HAP-1 (cell line): ENCODE data around the gene THRAP3.
"Not testable (repeated sequence)": the region's sequence is repeated elsewhere in the genome, so short reads cannot be mapped to it uniquely, and the experiment has no call there.

ENCODE experiments used
- DNase-seq, 2 experiments: peaks; one replicate each; pipeline ENCODE4 v3.0.0-alpha.2; 2016 to 2020; ENCODE audit warnings: low spot score in 2 of 2
- H3K27me3 ChIP-seq: fragments of 250-450 bp; sonication (Bioruptor Pico); 2 replicates; pipeline ENCODE4 v1.5.1; 2020; ENCODE audit warnings: low read depth, mild to moderate bottlenecking, moderate library complexity
- H3K36me3 ChIP-seq: fragments of 250-450 bp; sonication (Bioruptor Pico); replicated peaks from 2 replicates; pipeline ENCODE4 v1.5.1; 2020; ENCODE audit warnings: mild to moderate bottlenecking
- H3K4me1 ChIP-seq: fragments of 250-450 bp; sonication (Bioruptor Pico); 2 replicates; pipeline ENCODE4 v1.5.1; 2020; ENCODE audit warnings: mild to moderate bottlenecking
- H3K4me3 ChIP-seq: fragments of 250-450 bp; sonication (Bioruptor Pico); 2 replicates; pipeline ENCODE4 v1.5.1; 2020; ENCODE audit warnings: mild to moderate bottlenecking, moderate library complexity
- H3K9me3 ChIP-seq: fragments of 250-450 bp; sonication (Bioruptor Pico); 2 replicates; pipeline ENCODE4 v1.5.1; 2020; ENCODE audit warnings: mild to moderate bottlenecking, moderate library complexity
- in situ Hi-C: fragments of 300-500 bp; cut with MboI; formaldehyde crosslinking; loops from 3 replicates; pipeline ENCODE4 v1.14.3; 2020; ENCODE audit warnings: low sequenced_read_pairs, inconsistent platforms, mixed read lengths

THRAP3 gene

DNA sequence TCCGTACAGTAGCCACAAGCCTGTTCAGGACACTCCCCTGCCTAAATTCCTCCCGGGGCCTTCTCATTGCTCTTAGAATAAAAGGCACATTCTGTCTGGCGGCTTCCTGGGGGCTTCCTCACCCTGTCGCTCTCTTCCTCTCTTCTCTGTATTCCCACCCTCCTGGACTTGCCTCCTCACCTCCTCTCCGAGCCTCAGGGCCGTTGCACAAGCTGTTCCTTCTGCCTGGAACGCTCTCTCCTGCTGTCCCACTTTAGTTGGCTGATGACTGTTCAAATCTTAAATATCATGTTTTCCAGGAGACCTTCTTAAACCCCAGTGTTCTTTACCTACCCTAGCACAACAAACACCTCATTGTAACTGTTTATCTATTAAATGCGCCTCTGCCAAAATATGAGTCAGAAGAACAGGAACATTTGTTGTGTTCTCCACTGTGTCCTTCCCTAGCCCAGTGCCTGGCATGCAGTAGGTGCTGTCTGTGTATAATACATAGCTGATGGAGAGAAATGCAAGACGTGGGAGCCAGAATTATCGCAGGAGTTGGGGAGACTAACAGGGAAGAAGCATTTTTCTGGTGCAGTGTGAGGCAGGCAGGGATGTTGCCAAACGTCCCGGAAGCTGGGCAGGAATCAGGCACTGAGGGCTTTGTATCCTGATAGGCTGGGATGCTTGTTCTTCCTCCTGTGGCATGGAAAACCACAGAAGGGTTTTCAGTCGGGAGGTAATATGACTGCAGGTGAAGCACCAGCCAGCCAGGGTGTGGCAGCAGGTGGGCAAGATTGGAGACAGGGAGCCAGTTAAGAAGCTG is 24.1 kb upstream of the THRAP3 start:
- Histone ChIP-seq H3K4me1 (no peaks in the 10 kb centered on the region), H3K9me3 (no peaks in the 10 kb centered on the region), H3K27me3 (no peaks in the 10 kb centered on the region; the same call in 1 of the 2 replicates), H3K4me3 (no peak overlapping the region), H3K36me3 (no peaks in the 10 kb centered on the region)
- DNase-seq: no peak
- in situ Hi-C loops: no loop called here

DNA sequence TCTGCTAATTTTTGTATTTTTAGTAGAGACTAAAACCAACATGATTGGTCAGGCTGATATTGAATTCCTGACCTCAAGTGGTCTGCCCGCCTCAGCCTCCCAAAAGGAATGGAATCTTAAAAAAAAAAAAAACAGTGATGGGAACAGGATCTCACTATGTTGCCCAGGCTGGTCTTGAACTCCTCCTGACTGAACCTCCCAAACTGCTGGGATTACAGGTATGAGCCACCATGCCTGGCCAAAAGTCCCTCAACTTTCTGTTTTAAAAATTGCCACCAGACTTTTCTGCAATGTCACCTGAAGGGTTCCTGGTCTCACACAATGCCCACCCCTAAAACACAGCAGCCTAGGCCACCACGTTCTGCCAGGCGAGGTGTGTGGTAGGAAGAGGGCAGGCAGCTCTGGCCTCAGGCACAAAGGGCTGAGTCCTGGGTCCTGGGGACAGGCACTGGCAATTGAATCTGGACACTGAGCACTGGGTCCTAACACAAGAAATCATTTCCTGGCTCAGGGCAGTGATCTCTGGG is 21.2 kb upstream of the THRAP3 start:
- Histone ChIP-seq H3K36me3 (no peaks in the 10 kb centered on the region), H3K4me1 (no peaks in the 10 kb centered on the region), H3K4me3 (no peak overlapping the region), H3K27me3 (no peaks in the 10 kb centered on the region; the same call in 1 of the 2 replicates), H3K9me3 (no peaks in the 10 kb centered on the region)
- in situ Hi-C loops: no loop called here
- no peak for DNase-seq

DNA sequence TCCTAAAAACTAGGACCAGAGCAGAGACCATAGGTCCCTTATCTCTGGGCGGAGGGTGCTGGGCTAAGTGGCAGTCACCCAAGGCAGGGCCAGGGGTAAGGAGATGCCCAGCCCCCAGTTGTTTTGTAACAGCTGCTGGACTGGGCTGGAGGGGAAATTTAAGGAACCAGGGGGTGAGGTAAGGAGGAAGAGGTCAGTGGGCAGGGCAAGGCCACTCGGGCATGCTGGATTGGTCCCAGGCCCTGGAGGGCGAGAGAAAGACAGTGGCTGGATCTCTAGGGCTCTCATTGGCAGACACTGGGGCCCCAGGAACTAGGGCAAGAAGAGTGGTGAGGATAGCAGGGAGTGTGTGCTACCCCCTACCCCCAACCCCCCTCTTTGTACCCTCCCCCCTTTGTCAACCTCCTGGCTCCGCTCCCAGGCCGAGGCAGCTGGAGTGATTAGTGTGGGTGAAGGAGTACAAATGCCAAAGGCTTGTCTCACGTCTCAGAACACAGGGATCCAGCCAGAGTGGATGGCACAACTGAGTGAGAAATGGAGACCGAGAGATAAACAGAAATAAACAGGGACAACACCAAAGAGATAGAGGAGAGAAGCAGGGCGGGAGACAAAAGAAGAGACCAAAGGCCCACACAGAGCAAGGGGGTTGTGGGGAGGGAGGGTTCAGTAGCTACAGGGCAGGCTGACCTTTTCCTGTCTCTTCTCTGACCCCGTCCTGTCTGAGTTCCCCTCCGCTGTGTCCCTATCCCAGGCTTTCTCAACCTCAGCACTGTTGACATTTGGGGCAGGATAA is 20.5 kb upstream of the THRAP3 start:
- Histone ChIP-seq H3K4me1 (no peaks in the 10 kb centered on the region), H3K4me3 (no peak overlapping the region), H3K36me3 (no peaks in the 10 kb centered on the region), H3K9me3 (no peaks in the 10 kb centered on the region), H3K27me3 (no peaks in the 10 kb centered on the region; the same call in 1 of the 2 replicates)
- in situ Hi-C loops: no loop called here
- DNase-seq: no peak

DNA sequence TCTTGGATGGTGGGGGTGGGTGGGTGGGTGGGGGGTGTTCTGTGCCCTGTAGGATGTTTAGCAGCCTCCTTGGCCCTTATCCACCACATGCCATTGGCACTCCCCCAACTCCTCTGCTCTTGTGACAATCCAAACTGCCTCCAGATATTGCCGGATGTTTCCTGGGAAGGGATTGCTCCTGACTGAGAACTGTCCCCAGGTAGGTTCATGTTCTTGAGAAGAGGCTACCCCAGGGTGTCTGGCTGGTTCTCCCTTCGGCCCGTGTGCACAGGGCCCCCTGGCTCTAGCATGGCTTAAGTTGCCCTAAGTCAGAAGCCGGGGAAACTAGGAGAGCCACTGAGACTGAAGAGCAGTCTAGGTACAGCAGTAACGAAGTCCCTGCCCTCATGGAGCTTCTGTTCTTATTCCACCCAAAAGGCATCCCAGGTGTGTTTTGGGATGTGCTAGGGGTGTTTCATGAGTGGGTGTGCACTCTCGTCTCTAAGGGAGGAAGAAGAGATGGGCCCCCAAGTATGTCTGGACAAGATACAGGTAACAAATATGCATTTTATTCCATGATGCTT is 19.8 kb upstream of the THRAP3 start:
- H3K9me3 ChIP-seq: no peaks in the 10 kb centered on the region
- DNase-seq: no peak
- no peaks in the 10 kb centered on the region for H3K4me1 ChIP-seq
- in situ Hi-C loops: no loop called here
- H3K36me3 ChIP-seq: no peaks in the 10 kb centered on the region
- no peaks in the 10 kb centered on the region; the same call in 1 of the 2 replicates for H3K27me3 ChIP-seq
- no peak overlapping the region for H3K4me3 ChIP-seq

DNA sequence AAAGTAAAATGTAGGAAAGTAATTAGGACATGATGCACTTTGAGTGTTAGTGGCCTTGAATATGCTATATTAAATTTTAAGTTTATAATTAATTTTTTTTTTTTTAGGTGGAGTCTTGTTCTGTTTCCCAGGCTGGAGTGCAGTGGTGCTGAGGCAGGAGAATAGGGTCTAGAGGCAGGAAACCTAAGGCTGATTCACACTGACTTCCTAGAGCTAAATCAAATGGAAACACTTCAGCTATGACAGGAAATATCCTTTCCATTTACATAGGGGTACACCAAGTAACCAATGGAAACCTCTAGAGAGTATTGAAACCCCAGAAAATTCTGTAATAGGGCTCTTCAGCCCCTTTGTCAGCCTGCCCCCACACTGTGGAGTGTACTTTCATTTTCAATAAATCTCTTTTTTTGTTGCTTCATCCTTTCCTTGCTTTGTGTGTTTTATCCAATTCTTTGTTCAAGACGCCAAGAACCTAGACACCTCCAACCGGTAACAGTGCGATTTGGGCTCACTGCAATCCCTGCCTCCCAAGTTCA is 17.9 kb upstream of the THRAP3 start:
- no peaks in the 10 kb centered on the region for H3K27me3 ChIP-seq
- H3K4me1 ChIP-seq: no peaks in the 10 kb centered on the region
- H3K36me3 ChIP-seq: no peaks in the 10 kb centered on the region
- H3K9me3 ChIP-seq: no peaks in the 10 kb centered on the region
- in situ Hi-C loops: no loop called here
- no peak for DNase-seq
- no peak overlapping the region for H3K4me3 ChIP-seq

DNA sequence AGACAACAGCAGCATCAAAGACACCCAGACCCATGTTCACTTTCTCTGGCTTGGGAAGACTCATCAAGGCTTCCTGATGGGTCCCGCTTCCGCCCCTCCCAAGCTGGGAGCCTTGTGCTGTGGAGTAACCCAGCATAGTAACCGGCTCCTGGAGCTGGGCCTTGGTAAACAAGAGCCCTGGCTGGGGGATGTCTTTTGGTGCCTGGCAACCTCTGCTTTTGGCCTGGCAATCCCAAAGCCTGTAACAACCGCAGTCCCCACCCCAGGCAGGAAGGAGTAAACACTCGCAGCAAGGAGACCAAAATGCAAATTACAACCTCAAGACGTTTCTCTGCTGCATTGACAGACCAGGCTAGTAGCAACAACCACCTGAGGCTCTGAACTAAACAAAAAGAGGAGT is 16.9 kb upstream of the THRAP3 start:
- Histone ChIP-seq H3K27me3 (no peaks in the 10 kb centered on the region), H3K4me3 (no peak overlapping the region), H3K36me3 (no peaks in the 10 kb centered on the region), H3K9me3 (no peaks in the 10 kb centered on the region), H3K4me1 (no peaks in the 10 kb centered on the region)
- in situ Hi-C loops: no loop called here
- DNase-seq: no peak

DNA sequence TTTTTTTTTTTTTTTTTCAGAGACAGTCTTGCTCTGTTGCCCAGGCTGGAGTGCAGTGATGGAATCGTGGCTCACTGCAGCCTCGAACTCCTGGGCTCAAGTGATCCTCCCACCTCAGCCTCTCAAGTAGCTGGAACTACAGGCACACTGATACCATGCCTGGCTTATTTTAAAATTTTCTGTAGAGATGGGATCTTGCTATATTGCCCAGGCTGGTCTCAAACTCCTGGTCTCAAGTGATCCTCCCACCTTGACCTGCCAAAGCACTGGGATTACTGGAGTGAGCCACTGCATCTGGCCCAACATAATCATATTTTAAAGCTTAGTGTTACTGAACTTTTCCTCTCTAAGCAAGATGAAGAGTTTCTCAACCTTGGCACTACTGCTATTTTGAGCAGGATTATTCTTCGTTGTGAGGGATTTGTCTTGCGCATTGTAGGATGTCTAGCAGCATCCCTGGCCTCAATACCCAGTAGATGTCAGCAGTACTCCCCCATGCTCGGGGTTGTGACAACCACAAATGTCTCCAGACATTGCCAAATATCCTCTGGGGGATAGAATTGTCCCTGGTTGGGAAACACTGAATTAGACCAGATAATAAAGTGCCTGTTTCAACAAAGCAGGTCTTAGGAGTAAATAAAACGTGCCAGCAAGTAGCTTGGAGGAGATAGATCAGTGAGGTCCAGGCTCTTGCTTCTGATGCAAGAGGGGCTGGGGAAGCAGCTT is 15.1 kb upstream of the THRAP3 start:
- no peak overlapping the region for H3K4me3 ChIP-seq
- in situ Hi-C loops: no loop called here
- no peaks in the 10 kb centered on the region for H3K9me3 ChIP-seq
- no peaks in the 10 kb centered on the region for H3K27me3 ChIP-seq
- no peaks in the 10 kb centered on the region for H3K36me3 ChIP-seq
- DNase-seq: no peak
- no peaks in the 10 kb centered on the region for H3K4me1 ChIP-seq

DNA sequence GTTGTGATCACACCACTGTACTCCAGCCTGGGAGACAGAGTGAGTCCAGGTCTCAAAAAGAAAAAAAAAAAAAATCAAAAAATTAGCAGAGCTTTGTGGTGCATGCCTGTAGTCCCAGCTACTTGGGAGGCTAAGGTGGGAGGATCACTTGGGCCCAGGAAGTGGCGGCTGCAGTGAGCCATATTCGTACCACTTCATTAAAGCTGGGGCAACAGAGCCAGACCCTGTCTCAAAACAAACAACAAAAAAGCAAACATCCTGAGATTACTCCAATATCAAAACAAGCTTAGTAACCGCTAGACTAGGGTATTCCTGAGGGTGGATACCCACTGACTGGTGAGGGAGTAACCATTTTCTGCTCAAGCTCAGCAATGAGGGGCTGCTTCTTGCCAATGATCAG is 12.9 kb upstream of the THRAP3 start:
- in situ Hi-C loops: no loop called here
- no peak overlapping the region for H3K4me3 ChIP-seq
- DNase-seq: no peak
- no peaks in the 10 kb centered on the region for H3K4me1 ChIP-seq
- H3K9me3 ChIP-seq: no peaks in the 10 kb centered on the region
- no peaks in the 10 kb centered on the region for H3K27me3 ChIP-seq
- no peaks in the 10 kb centered on the region for H3K36me3 ChIP-seq

DNA sequence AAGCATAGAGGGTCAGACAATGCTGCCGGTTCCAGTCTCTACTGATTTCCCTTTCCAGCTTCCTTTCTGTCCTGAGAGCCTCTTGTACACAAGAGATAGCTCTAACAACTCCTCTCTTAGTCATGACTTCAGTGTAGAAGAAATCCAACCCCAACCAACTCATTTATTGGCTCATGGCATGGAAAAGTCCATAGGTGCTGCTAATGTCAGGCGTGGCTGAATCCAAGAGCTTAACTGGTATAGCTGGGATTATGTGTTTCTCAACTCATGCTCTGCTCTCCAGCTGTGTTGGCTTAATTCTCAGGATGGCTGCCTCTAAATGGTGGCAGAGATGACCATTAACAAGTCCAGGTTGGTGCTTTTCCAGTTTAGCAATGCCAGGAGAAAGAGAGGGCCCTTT is 12.4 kb upstream of the THRAP3 start:
- Histone ChIP-seq H3K4me1 (no peaks in the 10 kb centered on the region), H3K27me3 (no peaks in the 10 kb centered on the region), H3K9me3 (no peaks in the 10 kb centered on the region), H3K36me3 (no peaks in the 10 kb centered on the region), H3K4me3 (no peak overlapping the region)
- no peak for DNase-seq
- in situ Hi-C loops: no loop called here

DNA sequence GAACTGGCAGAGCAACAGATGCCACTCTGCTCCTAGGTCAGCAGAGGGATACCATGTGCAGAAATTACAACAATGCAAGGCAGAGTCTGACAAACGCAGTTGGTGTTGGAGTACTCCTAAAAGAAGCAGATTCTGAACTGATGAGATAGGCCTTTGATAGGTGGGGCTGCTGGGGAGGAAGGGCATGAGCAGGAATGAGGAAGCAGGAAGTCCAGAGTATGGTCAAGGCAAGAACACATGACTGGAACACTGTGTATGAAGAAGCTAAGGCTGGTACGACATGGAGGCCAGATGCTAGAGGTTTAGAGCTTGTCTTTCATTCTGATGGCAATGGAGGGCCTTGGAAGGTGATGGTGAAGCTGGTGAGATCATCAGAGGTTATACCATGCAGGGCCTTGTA is 11.5 kb upstream of the THRAP3 start:
- Histone ChIP-seq H3K4me3 (no peak overlapping the region), H3K27me3 (no peaks in the 10 kb centered on the region), H3K9me3 (no peaks in the 10 kb centered on the region), H3K36me3 (no peaks in the 10 kb centered on the region), H3K4me1 (no peaks in the 10 kb centered on the region)
- no peak for DNase-seq
- in situ Hi-C loops: no loop called here

DNA sequence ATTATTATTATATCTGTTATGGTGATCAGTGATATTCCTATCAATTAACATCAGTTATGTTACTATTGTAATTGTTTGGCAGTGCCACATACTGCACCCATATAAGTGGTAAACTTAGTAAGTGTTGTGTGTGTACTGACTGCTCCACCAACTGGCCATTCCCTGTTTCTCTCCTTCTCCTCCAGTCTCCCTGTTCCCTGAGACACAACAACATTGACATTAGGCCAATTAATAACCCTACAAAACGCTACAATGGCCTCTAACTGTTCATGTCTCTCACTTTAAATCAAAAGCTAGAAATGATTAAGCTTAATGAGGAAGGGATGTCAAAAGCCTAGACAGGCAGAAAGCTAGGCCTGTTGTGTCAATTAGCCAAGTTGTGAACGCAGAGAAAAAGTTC is 6.6 kb upstream of the THRAP3 start:
- Histone ChIP-seq H3K4me3 (no peak overlapping the region), H3K4me1 (no peaks in the 10 kb centered on the region), H3K36me3 (no peaks in the 10 kb centered on the region), H3K9me3 (no peaks in the 10 kb centered on the region), H3K27me3 (no peaks in the 10 kb centered on the region)
- in situ Hi-C loops: no loop called here
- no peak for DNase-seq

DNA sequence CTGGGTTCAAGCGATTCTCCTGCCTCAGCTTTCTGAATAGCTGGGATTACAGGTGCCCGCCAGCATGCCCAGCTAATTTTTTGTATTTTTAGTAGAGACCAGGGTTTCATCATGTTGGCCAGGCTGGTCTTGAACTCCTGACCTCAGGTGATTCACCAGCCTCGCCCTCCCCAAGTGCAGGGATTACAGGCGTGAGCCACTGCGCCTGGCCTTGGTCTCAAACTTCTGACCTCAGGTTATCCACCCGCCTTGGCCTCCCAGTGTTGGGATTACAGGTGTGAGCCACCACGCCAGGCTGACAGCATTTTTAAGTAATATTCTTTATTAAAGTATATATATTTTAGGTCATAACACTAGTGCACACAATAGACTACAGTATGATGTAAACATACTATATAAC is 2.3 kb upstream of the THRAP3 start:
- H3K36me3 ChIP-seq: peaks cover 13% of the 10 kb centered on the region
- H3K9me3 ChIP-seq, H3K27me3 ChIP-seq, DNase-seq, H3K4me3 ChIP-seq, in situ Hi-C loops: not testable (repeated sequence)
- peaks cover 12% of the 10 kb centered on the region for H3K4me1 ChIP-seq
